Calu3 (cell line): ENCODE data around the gene ZNF414. TPM values are rescaled to one million over a fixed set of nuclear protein-coding genes. Genes with fewer than 3 reads are reported as not detected.

Experiments used
- BruUV-seq: library from RNA; stranded (reverse); fragments of 400-500 nt; replicated peaks from 2 replicates; lab custom pipeline; 2021; lab: Mats Ljungman, UMichigan
- CTCF ChIA-PET: fragments of 300-600 bp; sonication (Branson Sonifier 250); formaldehyde crosslinking; loops from one replicate; lab custom pipeline; 2022; ENCODE audit warnings: antibody characterized with exemption; lab: Charles Lee
- DNase-seq: peaks from one replicate; pipeline ENCODE4 v3.0.0; 2022
- H3K27ac Mint-ChIP-seq: one replicate; pipeline ENCODE4 v1.8.0; 2022; ENCODE audit warnings: mixed read lengths; ENCODE audit not compliant: unreplicated experiment
- H3K27me3 Mint-ChIP-seq: one replicate; pipeline ENCODE4 v1.8.0; 2022; ENCODE audit warnings: mixed read lengths; ENCODE audit not compliant: unreplicated experiment
- H3K36me3 Mint-ChIP-seq: one replicate; pipeline ENCODE4 v1.8.0; 2022; ENCODE audit warnings: mild to moderate bottlenecking, moderate library complexity, mixed read lengths; ENCODE audit not compliant: insufficient read depth, unreplicated experiment
- H3K4me1 Mint-ChIP-seq: one replicate; pipeline ENCODE4 v1.8.0; 2022; ENCODE audit warnings: mild to moderate bottlenecking, low read depth, mixed read lengths; ENCODE audit not compliant: unreplicated experiment
- H3K4me3 Mint-ChIP-seq: one replicate; pipeline ENCODE4 v1.8.0; 2022; ENCODE audit warnings: mild to moderate bottlenecking, low read depth, moderate library complexity, mixed read lengths; ENCODE audit not compliant: unreplicated experiment
- H3K9me3 Mint-ChIP-seq: one replicate; pipeline ENCODE4 v1.8.0; 2022; ENCODE audit warnings: low read depth, mixed read lengths; ENCODE audit not compliant: unreplicated experiment
- CTCF ChIP-seq: fragments of 200-600 bp; IDR thresholded peaks from one replicate; pipeline ENCODE4 v1.8.0; 2022; ENCODE audit warnings: antibody characterized with exemption; ENCODE audit not compliant: unreplicated experiment
- intact Hi-C: fragments of 100-400 bp; cut with micrococcal nuclease; formaldehyde crosslinking; loops from one replicate; pipeline ENCODE4 v1.10.0; 2022; ENCODE audit not compliant: unreplicated experiment
- total RNA-seq: library from RNA; stranded (reverse); gene quantifications from 2 replicates; pipeline ENCODE4 v1.2.3, GENCODE V29; 2022

ZNF414 gene
- total RNA-seq, 1 experiment from 2014 or later = 8.7 TPM

GRCh38 chr19:8477889-8478288, 36.1 kb downstream of the ZNF414 start:
- Mint-ChIP-seq H3K4me1 (peaks cover 21% of the 10 kb centered on the region), H3K9me3 (no peaks in the 10 kb centered on the region), H3K36me3 (peaks cover 29% of the 10 kb centered on the region), H3K27me3 (no peaks in the 10 kb centered on the region), H3K4me3 (no peak overlapping the region), H3K27ac (no peak overlapping the region)
- DNase-seq = no peak
- CTCF ChIA-PET = no interaction called here
- no TSS peak for BruUV-seq
- TF ChIP-seq CTCF = no peak
- intact Hi-C loops = no loop called here

- H3K27ac Mint-ChIP-seq = no peak overlapping the region
- H3K27me3 Mint-ChIP-seq = no peaks in the 10 kb centered on the region
- H3K4me3 Mint-ChIP-seq = no peak overlapping the region
- DNase-seq = no peak
- BruUV-seq = no TSS peak
- intact Hi-C loops = no loop called here
- CTCF ChIA-PET = no interaction called here
- H3K9me3 Mint-ChIP-seq = no peaks in the 10 kb centered on the region
- H3K36me3 Mint-ChIP-seq = peaks cover 23% of the 10 kb centered on the region
- H3K4me1 Mint-ChIP-seq = peaks cover 20% of the 10 kb centered on the region
- no peak for TF ChIP-seq CTCF
These were observed 37.4 kb downstream of the ZNF414 start for GRCh38 chr19:8476524-8476923.

GRCh38 chr19:8475005-8475404, 39.0 kb downstream of the ZNF414 start:
- Mint-ChIP-seq H3K9me3 (no peaks in the 10 kb centered on the region), H3K4me1 (peaks cover 9% of the 10 kb centered on the region), H3K27ac (no peak overlapping the region), H3K27me3 (no peaks in the 10 kb centered on the region), H3K36me3 (peaks cover 20% of the 10 kb centered on the region), H3K4me3 (no peak overlapping the region)
- DNase-seq = no peak
- no peak for TF ChIP-seq CTCF
- no TSS peak for BruUV-seq
- CTCF ChIA-PET = no interaction called here
- intact Hi-C loops = no loop called here

GRCh38 chr19:8473648-8474476, 40.1 kb downstream of the ZNF414 start:
- H3K27me3 Mint-ChIP-seq = no peaks in the 10 kb centered on the region
- BruUV-seq = no TSS peak
- no peak for DNase-seq
- H3K4me3 Mint-ChIP-seq = no peak overlapping the region
- intact Hi-C loops = no loop called here
- no peak for TF ChIP-seq CTCF
- H3K27ac Mint-ChIP-seq = no peak overlapping the region
- no peaks in the 10 kb centered on the region for H3K9me3 Mint-ChIP-seq
- peaks cover 9% of the 10 kb centered on the region for H3K4me1 Mint-ChIP-seq
- CTCF ChIA-PET = interaction anchor here (0.9 kb wide), 1 partner anchor 121 kb away, joined by 3 read pairs; no protein-coding TSS in a partner anchor
- peaks cover 29% of the 10 kb centered on the region for H3K36me3 Mint-ChIP-seq
